Epidermal melanocyte (primary cell): Measurements from ENCODE around the gene CFAP99.

Experiments used
- DNase-seq: peaks from one replicate; pipeline ENCODE4 v3.0.0; 2011; ENCODE audit warnings: low spot score; ENCODE audit not compliant: insufficient read length

Gene CFAP99

GRCh38 chr4:2501034-2501594 is 82.4 kb downstream of the CFAP99 start:
- peak; percentile 4 for DNase-seq

GRCh38 chr4:2503809-2504208 is 85.1 kb downstream of the CFAP99 start:
- no peak for DNase-seq

DNA sequence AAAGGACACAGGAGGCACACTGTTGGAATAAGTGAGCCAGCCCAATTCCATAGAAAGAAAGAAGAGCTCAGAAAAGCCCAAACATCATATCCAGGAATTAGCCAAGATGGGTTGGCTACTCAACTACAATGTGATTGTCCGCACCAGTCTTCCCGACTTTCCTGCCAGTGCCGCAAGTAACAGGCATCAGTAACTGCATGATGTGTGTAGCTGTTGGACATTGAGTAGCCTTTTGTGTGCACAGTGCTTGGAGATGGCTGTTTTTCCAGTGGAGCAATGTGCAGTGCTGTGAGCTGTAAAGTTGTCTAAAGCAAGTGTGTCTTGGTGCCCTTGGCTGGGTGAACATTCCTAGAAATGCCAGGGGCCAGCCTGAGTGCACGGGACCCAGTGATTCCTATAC is 88.5 kb downstream of the CFAP99 start:
- DNase-seq, result no peak

- DNase-seq, result no peak
Measured at GRCh38 chr4:2507855-2508254, 89.1 kb downstream of the CFAP99 start.

GRCh38 chr4:2510351-2511259 is 91.8 kb downstream of the CFAP99 start:
- no peak for DNase-seq

DNA sequence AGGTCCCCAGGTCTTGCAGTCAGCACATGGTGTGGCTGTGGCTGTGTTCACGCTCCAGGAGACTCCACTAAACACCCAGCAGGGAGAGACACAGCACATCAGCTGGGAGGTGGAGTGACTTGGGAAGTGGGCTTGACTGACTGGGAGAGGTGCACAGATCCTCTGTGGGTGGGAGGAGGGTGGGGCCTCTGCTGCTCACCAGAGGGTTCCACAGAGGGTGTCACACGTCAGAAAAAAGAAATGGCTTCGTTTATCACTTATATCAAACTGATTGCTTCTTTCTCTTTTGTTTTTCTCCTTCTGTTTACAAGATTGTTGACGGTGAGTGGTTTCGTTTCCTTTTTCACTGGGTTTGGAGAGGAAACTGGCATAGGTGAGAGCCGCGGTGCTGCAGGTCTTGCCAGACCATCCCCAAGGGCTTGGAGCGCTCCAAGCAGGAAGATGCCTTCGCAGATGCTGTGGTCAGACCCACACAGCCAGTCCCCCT is 92.9 kb downstream of the CFAP99 start:
- DNase-seq, result no peak
